Thyroid gland (tissue), 4 donors: Measurements from ENCODE around the gene HPN. TPM values are rescaled to one million over a fixed set of nuclear protein-coding genes. Genes with fewer than 3 reads are reported as not detected.

Experiments
- DNase-seq, 2 donors: peaks; one replicate each; pipeline ENCODE4 v3.0.0-alpha.2; 2019
- H3K27ac ChIP-seq, 3 donors: fragments of 200-600 bp; sonication (generic); 1 replicate in 2 of 3; 2 replicates in 1 of 3; pipeline ENCODE4 v1.5.1; 2016 to 2019; ENCODE audit warnings: mild to moderate bottlenecking in 1 of 3, moderate library complexity in 1 of 3
- H3K27me3 ChIP-seq: fragments of 200-600 bp; sonication (generic); one replicate; pipeline ENCODE4 v1.5.1; 2019
- H3K36me3 ChIP-seq, 2 donors: fragments of 200-600 bp; sonication (generic); one replicate each; pipeline ENCODE4 v1.5.1; 2016 to 2019
- H3K4me1 ChIP-seq, 2 donors: fragments of 200-600 bp; sonication (generic); one replicate each; pipeline ENCODE4 v1.5.1; 2017 to 2019
- H3K4me3 ChIP-seq, 3 donors: fragments of 200-600 bp; sonication (generic); replicated peaks in 1 of 3; 1 replicate in 2 of 3; 2 replicates in 1 of 3; pipeline ENCODE4 v1.5.1; 2016; ENCODE audit warnings: mild to moderate bottlenecking in 1 of 3
- H3K9me3 ChIP-seq: fragments of 200-600 bp; sonication (generic); one replicate; pipeline ENCODE4 v1.5.1; 2017
- CTCF ChIP-seq, 6 experiments: fragments of 200-600 bp in 3 of 6; fragments of 450-650 bp in 3 of 6; sonication (generic) in 3 of 6; IDR thresholded peaks; one replicate each; pipeline ENCODE4 v1.5.1; 2016 to 2019; ENCODE audit warnings: antibody characterized with exemption in 6 of 6, mild to moderate bottlenecking in 2 of 6, inconsistent platforms in 1 of 6, moderate library complexity in 1 of 6
- POLR2A ChIP-seq, 2 donors: fragments of 450-650 bp; IDR thresholded peaks; one replicate each; pipeline ENCODE4 v1.6.1; 2017; ENCODE audit warnings: antibody characterized with exemption in 2 of 2, mild to moderate bottlenecking in 2 of 2, moderate library complexity in 1 of 2
- WGBS, 2 donors: methylation state at CpG; one replicate each; pipeline ENCODE4 v1.1.5; 2017; 5-methylcytosine and 5-hydroxymethylcytosine counted together
- intact Hi-C: fragments of 100-400 bp; cut with DNase I; formaldehyde crosslinking; loops from one replicate; pipeline ENCODE4 v1.15.1; 2023
- total RNA-seq, 4 donors: library from RNA; depleted of rRNA; stranded (reverse); fragments of >200 nt; gene quantifications; one replicate each; pipeline ENCODE4 v1.2.3, GENCODE V29; 2016

HPN gene
- total RNA-seq, 4 donors from 2014 or later: 16.3 to 19.3 (median 17.9) TPM

- intact Hi-C loops: no loop called here
- no peak for TF ChIP-seq CTCF (IDR thresholded peaks at IDR 0.05)
- TF ChIP-seq POLR2A (IDR thresholded peaks at IDR 0.05): no peak
- no peaks in the 10 kb centered on the region for H3K27me3 ChIP-seq
- DNase-seq: no peak
- no peak overlapping the region for H3K4me3 ChIP-seq
- peaks cover 44 to 50% of the 10 kb centered on the region in 2 donors for H3K36me3 ChIP-seq
- no peaks in the 10 kb centered on the region for H3K9me3 ChIP-seq
- H3K27ac ChIP-seq: no peak overlapping the region
- peaks cover 0 to 16% of the 10 kb centered on the region in 2 donors for H3K4me1 ChIP-seq
- WGBS, 2 donors: 83 to 94% methylated on average over 16 of the region's 16 CpGs
These were observed 26.1 kb upstream of the HPN start for GRCh38 chr19:35015270-35015953.

- Histone ChIP-seq H3K27me3 (no peaks in the 10 kb centered on the region), H3K27ac (no peak overlapping the region), H3K4me3 (no peak overlapping the region), H3K4me1 (peaks cover 0 to 16% of the 10 kb centered on the region in 2 donors), H3K36me3 (peaks cover 46 to 53% of the 10 kb centered on the region in 2 donors), H3K9me3 (no peaks in the 10 kb centered on the region)
- DNase-seq: no peak
- TF ChIP-seq CTCF (IDR thresholded peaks at IDR 0.05) (no peak), POLR2A (IDR thresholded peaks at IDR 0.05) (no peak)
- 97 to 98% methylated on average over 6 of the region's 6 CpGs for WGBS, 2 donors
- intact Hi-C loops: no loop called here
These were observed 25.6 kb upstream of the HPN start for GRCh38 chr19:35015954-35016351.

DNA sequence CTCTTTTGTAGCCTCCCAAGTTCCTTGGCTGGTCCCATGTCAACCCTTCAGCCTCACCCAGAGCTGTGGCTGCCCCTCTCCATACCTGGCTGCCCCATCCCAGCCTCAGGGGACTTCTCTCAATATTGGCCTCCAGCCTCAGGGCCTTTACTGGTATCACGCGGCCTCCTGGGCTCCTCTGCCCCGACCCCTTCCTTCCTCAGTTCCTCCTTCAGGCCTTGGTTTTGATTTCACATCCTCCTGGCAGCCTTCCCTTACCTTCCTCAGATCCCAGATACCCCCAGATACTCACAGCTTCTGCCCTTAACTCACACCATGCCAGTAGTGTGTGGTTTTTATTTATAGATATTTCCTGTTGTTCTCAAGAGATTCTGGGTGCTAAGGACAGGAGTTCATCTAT, 24.0 kb upstream of the HPN start:
- Histone ChIP-seq H3K27me3 (no peaks in the 10 kb centered on the region), H3K4me1 (peaks cover 0 to 15% of the 10 kb centered on the region in 2 donors), H3K9me3 (no peaks in the 10 kb centered on the region), H3K4me3 (no peak overlapping the region), H3K36me3 (peaks cover 47 to 62% of the 10 kb centered on the region in 2 donors), H3K27ac (no peak overlapping the region)
- no peak for DNase-seq
- WGBS, 2 donors: 81 to 90% methylated on average over 3 of the region's 3 CpGs
- intact Hi-C loops: no loop called here
- TF ChIP-seq POLR2A (IDR thresholded peaks at IDR 0.05) (no peak), CTCF (IDR thresholded peaks at IDR 0.05) (no peak)

- 96 to 98% methylated on average over 4 of the region's 4 CpGs for WGBS, 2 donors
- H3K36me3 ChIP-seq: peaks cover 56 to 68% of the 10 kb centered on the region in 2 donors
- intact Hi-C loops: no loop called here
These were observed 23.1 kb upstream of the HPN start for GRCh38 chr19:35018379-35018778.

More at GRCh38 chr19:35018379-35018778, 23.1 kb upstream of the HPN start:
- H3K27me3 ChIP-seq: no peaks in the 10 kb centered on the region
- TF ChIP-seq CTCF (IDR thresholded peaks at IDR 0.05) (no peak), POLR2A (IDR thresholded peaks at IDR 0.05) (no peak)
- H3K9me3 ChIP-seq: no peaks in the 10 kb centered on the region
- H3K4me3 ChIP-seq: no peak overlapping the region
- H3K4me1 ChIP-seq: peaks cover 0 to 8% of the 10 kb centered on the region in 2 donors
- DNase-seq: no peak
- no peak overlapping the region for H3K27ac ChIP-seq
